Left forelimb (tissue), 1 donor: Measurements from ENCODE around the gene WNT3A.

ENCODE experiments used
- DNase-seq: peaks from one replicate; pipeline ENCODE4 v3.0.0-alpha.2; 2018; ENCODE audit warnings: low spot score

The WNT3A gene

GRCh38 chr1:228084325-228084724, 77.5 kb downstream of the WNT3A start:
- DNase-seq, result no peak

- no peak for DNase-seq
These were observed 78.0 kb downstream of the WNT3A start for GRCh38 chr1:228084797-228085196.

GRCh38 chr1:228085287-228085951, 78.6 kb downstream of the WNT3A start:
- DNase-seq, result no peak

GRCh38 chr1:228087771-228088251, 81.0 kb downstream of the WNT3A start:
- no peak for DNase-seq

- DNase-seq, result no peak
These were observed 82.0 kb downstream of the WNT3A start for GRCh38 chr1:228088586-228089498.

GRCh38 chr1:228089519-228090380, 83.0 kb downstream of the WNT3A start:
- DNase-seq, result no peak

GRCh38 chr1:228090613-228091081, 83.8 kb downstream of the WNT3A start:
- no peak for DNase-seq

- no peak for DNase-seq
These were observed 84.3 kb downstream of the WNT3A start for GRCh38 chr1:228091084-228091483.

GRCh38 chr1:228092342-228093049, 85.7 kb downstream of the WNT3A start:
- no peak for DNase-seq

- peak; percentile 33 for DNase-seq
These were observed 86.5 kb downstream of the WNT3A start for GRCh38 chr1:228093050-228093906.

GRCh38 chr1:228094432-228095016, 87.7 kb downstream of the WNT3A start:
- no peak for DNase-seq

- peak; percentile 26 for DNase-seq
These were observed 88.4 kb downstream of the WNT3A start for GRCh38 chr1:228095161-228095560.

- DNase-seq, result peak; percentile 34
These were observed 89.1 kb downstream of the WNT3A start for GRCh38 chr1:228095938-228096337.

GRCh38 chr1:228096416-228097332, 89.9 kb downstream of the WNT3A start:
- DNase-seq, result peak; percentile 63

GRCh38 chr1:228097333-228098081, 90.7 kb downstream of the WNT3A start:
- peak; percentile 50 for DNase-seq

GRCh38 chr1:228098323-228098931, 91.6 kb downstream of the WNT3A start:
- peak; percentile 62 for DNase-seq

GRCh38 chr1:228099331-228099732, 92.5 kb downstream of the WNT3A start:
- DNase-seq, result peak; percentile 56
